ENCODE measurements around the gene SOX4. TPM values are rescaled to one million over a fixed set of nuclear protein-coding genes. Genes with fewer than 3 reads are reported as not detected.

SOX4 gene
- total and polyA plus RNA-seq, 2 donors from 2014 or later = 5.5 to 36.5 TPM

DNA sequence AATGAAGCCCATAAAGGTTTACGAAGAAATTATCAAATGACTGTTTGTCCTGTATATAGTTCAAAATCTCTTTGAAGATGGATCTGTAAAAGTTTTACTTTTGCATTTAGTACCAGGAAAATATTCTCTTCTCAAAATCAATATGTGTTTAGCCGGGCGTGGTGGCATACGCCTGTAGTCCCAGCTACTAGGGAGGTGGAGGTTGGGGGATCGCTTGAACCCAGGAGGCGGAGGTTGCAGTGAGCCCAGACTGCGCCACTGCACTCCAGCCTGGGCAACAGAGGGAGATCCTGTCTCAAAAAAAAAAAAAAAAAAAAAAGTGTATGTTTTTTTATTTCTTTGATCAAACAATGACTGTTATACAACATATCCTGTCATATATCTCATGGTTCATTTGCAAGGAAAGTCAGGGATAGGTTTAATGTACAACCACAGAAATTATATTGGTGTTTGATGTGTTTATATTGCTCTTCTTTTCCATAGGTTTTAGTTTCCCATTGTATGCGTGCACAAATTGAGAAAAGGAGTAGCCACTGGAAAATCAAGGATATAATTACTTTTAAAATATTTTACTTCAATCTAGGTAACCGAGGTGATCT, 40.1 kb downstream of the SOX4 start:
- Histone ChIP-seq H3K27ac (ENCODE audit: low read depth in 2 of 2, low read length in 2 of 2) (no peak overlapping the region), H3K27me3 (ENCODE audit: control insufficient read depth, insufficient read depth, low read length) (no peaks in the 10 kb centered on the region), H3K4me3 (ENCODE audit: low read length in 3 of 3) (no peak overlapping the region), H3K9ac (ENCODE audit: low read length in 3 of 3) (no peak overlapping the region), H3K9me3 (ENCODE audit: control insufficient read depth in 2 of 3, insufficient read depth in 1 of 3, low read length in 3 of 3) (no peaks in the 10 kb centered on the region), H3K36me3 (ENCODE audit: control insufficient read depth in 2 of 3, insufficient read depth in 3 of 3, low read length in 3 of 3) (no peaks in the 10 kb centered on the region), H3K4me1 (ENCODE audit: control insufficient read depth in 2 of 3, insufficient read depth in 2 of 3, low read depth in 1 of 3, low read length in 3 of 3) (no peaks in the 10 kb centered on the region)
- intact Hi-C loops (cut with DNase I) = no loop called here
- TF ChIP-seq, protein P1, sequence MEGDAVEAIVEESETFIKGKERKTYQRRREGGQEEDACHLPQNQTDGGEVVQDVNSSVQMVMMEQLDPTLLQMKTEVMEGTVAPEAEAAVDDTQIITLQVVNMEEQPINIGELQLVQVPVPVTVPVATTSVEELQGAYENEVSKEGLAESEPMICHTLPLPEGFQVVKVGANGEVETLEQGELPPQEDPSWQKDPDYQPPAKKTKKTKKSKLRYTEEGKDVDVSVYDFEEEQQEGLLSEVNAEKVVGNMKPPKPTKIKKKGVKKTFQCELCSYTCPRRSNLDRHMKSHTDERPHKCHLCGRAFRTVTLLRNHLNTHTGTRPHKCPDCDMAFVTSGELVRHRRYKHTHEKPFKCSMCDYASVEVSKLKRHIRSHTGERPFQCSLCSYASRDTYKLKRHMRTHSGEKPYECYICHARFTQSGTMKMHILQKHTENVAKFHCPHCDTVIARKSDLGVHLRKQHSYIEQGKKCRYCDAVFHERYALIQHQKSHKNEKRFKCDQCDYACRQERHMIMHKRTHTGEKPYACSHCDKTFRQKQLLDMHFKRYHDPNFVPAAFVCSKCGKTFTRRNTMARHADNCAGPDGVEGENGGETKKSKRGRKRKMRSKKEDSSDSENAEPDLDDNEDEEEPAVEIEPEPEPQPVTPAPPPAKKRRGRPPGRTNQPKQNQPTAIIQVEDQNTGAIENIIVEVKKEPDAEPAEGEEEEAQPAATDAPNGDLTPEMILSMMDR (IDR thresholded peaks at IDR 0.05; ENCODE audit: borderline replicate concordance, extremely low read depth, insufficient read depth) = no peak
- no peak for FAIRE-seq
- DNase-seq = no peak

DNA sequence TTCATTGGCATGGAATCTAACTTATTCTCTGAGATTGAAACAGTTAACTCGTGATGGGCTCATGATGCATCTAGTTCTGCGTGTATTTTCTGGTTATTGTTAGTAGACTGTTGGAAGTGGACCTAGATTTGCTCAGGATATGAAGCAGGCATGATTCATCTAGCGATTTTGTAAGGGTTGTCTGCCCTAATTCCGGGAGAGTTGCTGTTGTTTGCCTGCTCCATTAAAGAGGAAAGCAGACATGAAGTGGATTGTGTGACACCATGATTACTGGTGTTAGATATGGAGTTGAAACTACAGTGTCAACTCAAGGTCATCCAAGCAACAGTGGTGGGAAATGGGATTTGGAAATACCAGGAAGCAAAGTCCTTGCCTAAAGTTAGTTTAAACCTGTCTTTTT, 41.0 kb downstream of the SOX4 start:
- intact Hi-C loops (cut with DNase I) = no loop called here
- no peak overlapping the region for H3K27ac ChIP-seq (ENCODE audit: low read depth in 2 of 2, low read length in 2 of 2)
- no peak overlapping the region for H3K4me3 ChIP-seq (ENCODE audit: low read length in 3 of 3)
- H3K27me3 ChIP-seq (ENCODE audit: control insufficient read depth, insufficient read depth, low read length) = no peaks in the 10 kb centered on the region
- no peak overlapping the region for H3K9ac ChIP-seq (ENCODE audit: low read length in 3 of 3)
- TF ChIP-seq, protein P1 (IDR thresholded peaks at IDR 0.05; ENCODE audit: borderline replicate concordance, extremely low read depth, insufficient read depth) = no peak
- no peaks in the 10 kb centered on the region for H3K9me3 ChIP-seq (ENCODE audit: control insufficient read depth in 2 of 3, insufficient read depth in 1 of 3, low read length in 3 of 3)
- FAIRE-seq (no peak), DNase-seq (no peak)
- no peaks in the 10 kb centered on the region for H3K4me1 ChIP-seq (ENCODE audit: control insufficient read depth in 2 of 3, insufficient read depth in 2 of 3, low read depth in 1 of 3, low read length in 3 of 3)
- no peaks in the 10 kb centered on the region for H3K36me3 ChIP-seq (ENCODE audit: control insufficient read depth in 2 of 3, insufficient read depth in 3 of 3, low read length in 3 of 3)

DNA sequence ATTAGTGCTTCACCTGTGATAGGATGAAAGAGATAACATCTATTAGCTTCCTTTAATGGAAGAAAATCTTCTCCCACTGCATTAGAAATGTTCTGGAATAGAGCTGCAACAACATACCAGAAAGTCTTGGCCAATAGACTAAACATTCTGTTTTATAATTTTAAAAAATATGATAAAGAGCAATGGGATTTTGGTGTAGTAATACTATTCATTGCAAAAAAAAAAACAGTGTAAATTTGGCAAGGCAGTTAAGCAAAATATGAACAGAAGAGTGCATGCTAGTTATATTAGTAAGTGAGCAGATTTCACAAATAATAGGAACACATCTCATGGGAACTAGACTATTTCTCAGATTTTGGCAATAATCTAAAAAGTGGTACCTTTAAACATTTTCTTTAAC, 43.3 kb downstream of the SOX4 start:
- no peak for DNase-seq
- H3K9me3 ChIP-seq (ENCODE audit: control insufficient read depth in 2 of 3, insufficient read depth in 1 of 3, low read length in 3 of 3) = no peaks in the 10 kb centered on the region
- no peak overlapping the region for H3K9ac ChIP-seq (ENCODE audit: low read length in 3 of 3)
- H3K4me1 ChIP-seq (ENCODE audit: control insufficient read depth in 2 of 3, insufficient read depth in 2 of 3, low read depth in 1 of 3, low read length in 3 of 3) = no peaks in the 10 kb centered on the region
- intact Hi-C loops (cut with DNase I) = no loop called here
- H3K27me3 ChIP-seq (ENCODE audit: control insufficient read depth, insufficient read depth, low read length) = no peaks in the 10 kb centered on the region
- no peak overlapping the region for H3K4me3 ChIP-seq (ENCODE audit: low read length in 3 of 3)
- H3K36me3 ChIP-seq (ENCODE audit: control insufficient read depth in 2 of 3, insufficient read depth in 3 of 3, low read length in 3 of 3) = no peaks in the 10 kb centered on the region
- TF ChIP-seq, protein P1 (IDR thresholded peaks at IDR 0.05; ENCODE audit: borderline replicate concordance, extremely low read depth, insufficient read depth) = no peak
- FAIRE-seq = no peak
- no peak overlapping the region for H3K27ac ChIP-seq (ENCODE audit: low read depth in 2 of 2, low read length in 2 of 2)

DNA sequence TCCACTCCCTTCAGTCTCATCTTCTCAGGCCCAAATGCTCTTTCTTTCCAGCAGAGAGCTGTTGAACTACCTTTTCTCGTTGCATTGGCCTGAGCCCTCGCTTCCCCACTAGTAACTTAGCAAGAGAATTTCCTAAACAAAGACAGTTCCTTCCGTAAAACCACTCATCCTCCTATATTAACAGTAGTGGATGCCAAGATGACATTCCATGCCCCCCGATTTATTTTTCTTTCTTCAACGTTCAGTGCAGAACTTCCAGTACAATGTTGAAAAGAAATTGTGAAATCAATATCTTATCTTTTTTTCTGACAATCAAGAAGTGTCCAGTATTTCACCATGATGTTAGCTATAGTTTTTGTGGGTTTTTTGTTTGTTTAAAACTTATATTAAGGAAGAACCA, 45.8 kb downstream of the SOX4 start:
- no peaks in the 10 kb centered on the region for H3K27me3 ChIP-seq (ENCODE audit: control insufficient read depth, insufficient read depth, low read length)
- DNase-seq (no peak), FAIRE-seq (no peak)
- intact Hi-C loops (cut with DNase I) = no loop called here
- no peak overlapping the region for H3K4me3 ChIP-seq (ENCODE audit: low read length in 3 of 3)
- TF ChIP-seq, protein P1 (IDR thresholded peaks at IDR 0.05; ENCODE audit: borderline replicate concordance, extremely low read depth, insufficient read depth) = no peak
- no peaks in the 10 kb centered on the region for H3K9me3 ChIP-seq (ENCODE audit: control insufficient read depth in 2 of 3, insufficient read depth in 1 of 3, low read length in 3 of 3)
- H3K36me3 ChIP-seq (ENCODE audit: control insufficient read depth in 2 of 3, insufficient read depth in 3 of 3, low read length in 3 of 3) = no peaks in the 10 kb centered on the region
- no peaks in the 10 kb centered on the region for H3K4me1 ChIP-seq (ENCODE audit: control insufficient read depth in 2 of 3, insufficient read depth in 2 of 3, low read depth in 1 of 3, low read length in 3 of 3)
- H3K9ac ChIP-seq (ENCODE audit: low read length in 3 of 3) = no peak overlapping the region
- H3K27ac ChIP-seq (ENCODE audit: low read depth in 2 of 2, low read length in 2 of 2) = no peak overlapping the region
